Fibroblast of gingiva (primary cell): ENCODE measurements around the gene TP53TG5.
A peak's percentile ranks its signal among the peaks of the same experiment; 100 is the strongest.

Experiments
- DNase-seq: peaks from one replicate; pipeline ENCODE4 v3.0.0-alpha.2; 2011; ENCODE audit warnings: low read depth

The TP53TG5 gene

GRCh38 chr20:45345104-45345936, 32.8 kb downstream of the TP53TG5 start:
- DNase-seq, result no peak

GRCh38 chr20:45344168-45344860, 33.8 kb downstream of the TP53TG5 start:
- peak; percentile 89 for DNase-seq

- no peak for DNase-seq
These were observed 34.5 kb downstream of the TP53TG5 start for GRCh38 chr20:45343532-45344167.

GRCh38 chr20:45342855-45343531, 35.1 kb downstream of the TP53TG5 start:
- no peak for DNase-seq

GRCh38 chr20:45341939-45342854, 35.9 kb downstream of the TP53TG5 start:
- DNase-seq, result peak; percentile 52

- no peak for DNase-seq
These were observed 36.6 kb downstream of the TP53TG5 start for GRCh38 chr20:45341579-45341938.

GRCh38 chr20:45340951-45341350, 37.2 kb downstream of the TP53TG5 start:
- no peak for DNase-seq

- no peak for DNase-seq
These were observed 37.8 kb downstream of the TP53TG5 start for GRCh38 chr20:45340236-45340847.

GRCh38 chr20:45339799-45340198, 38.3 kb downstream of the TP53TG5 start:
- DNase-seq, result no peak

GRCh38 chr20:45339084-45339483, 39.0 kb downstream of the TP53TG5 start:
- DNase-seq, result no peak

GRCh38 chr20:45338121-45339030, 39.7 kb downstream of the TP53TG5 start:
- DNase-seq, result peak; percentile 51

- DNase-seq, result peak; percentile 88
These were observed 40.6 kb downstream of the TP53TG5 start for GRCh38 chr20:45337367-45338120.

GRCh38 chr20:45336530-45337366, 41.4 kb downstream of the TP53TG5 start:
- peak; percentile 77 for DNase-seq

GRCh38 chr20:45330476-45330875, 47.6 kb downstream of the TP53TG5 start:
- DNase-seq, result no peak

- no peak for DNase-seq
These were observed 48.4 kb downstream of the TP53TG5 start for GRCh38 chr20:45329497-45330319.

- DNase-seq, result no peak
These were observed 49.7 kb downstream of the TP53TG5 start for GRCh38 chr20:45328451-45328850.

- DNase-seq, result no peak
These were observed 52.8 kb downstream of the TP53TG5 start for GRCh38 chr20:45325371-45325770.
